ENCODE data around the gene KLHL41. TPM values are rescaled to one million over a fixed set of nuclear protein-coding genes. Genes with fewer than 3 reads are reported as not detected.

The KLHL41 gene
- total and polyA plus RNA-seq, 10 of the 15 experiments (the other 5 are each of a cell fraction or from before 2014, with no cell fraction given), result 0.03 to 0.38 (median 0.10) TPM; not detected in 3

DNA sequence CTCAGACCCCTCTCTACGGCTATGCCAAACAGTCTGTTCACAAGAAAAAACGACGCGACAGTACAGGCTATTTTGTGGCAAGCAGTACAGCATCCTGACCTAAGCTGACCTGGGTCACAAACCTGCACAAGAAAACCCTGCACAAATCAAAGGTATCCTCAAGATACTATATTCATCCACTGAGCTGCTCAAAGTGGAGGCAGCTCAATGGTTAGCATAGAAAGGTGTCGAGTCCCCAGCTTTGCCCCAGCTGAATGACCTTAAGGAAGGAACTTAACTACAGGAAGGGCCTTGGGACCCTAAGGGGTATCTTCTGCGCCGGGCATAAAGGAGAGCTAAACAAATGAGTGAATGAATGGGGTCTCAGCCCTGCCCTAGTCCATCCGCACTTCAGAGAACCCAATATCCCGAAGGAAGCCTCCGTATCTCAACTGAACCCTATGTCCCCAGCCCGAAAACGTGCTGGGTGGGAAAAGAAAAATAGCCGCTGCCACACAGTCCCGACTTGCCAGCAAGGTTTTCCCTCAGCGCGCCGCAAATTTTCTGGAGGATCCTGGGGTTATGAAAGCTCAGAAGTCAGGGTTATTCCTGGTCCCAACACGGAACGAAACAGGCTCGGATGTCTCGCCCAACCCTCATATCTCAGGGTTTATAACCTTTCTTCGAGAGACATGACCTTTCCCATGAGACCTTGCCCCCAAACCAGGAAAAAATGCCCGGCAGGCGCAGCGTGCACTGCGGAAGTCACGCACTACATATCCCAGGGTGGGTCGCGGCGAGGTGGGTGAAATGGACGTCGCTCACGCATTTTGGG lies 63.9 kb downstream of the KLHL41 start, which contains the start of gene FASTKD1 (continued):
- TF ChIP-seq, protein P1, sequence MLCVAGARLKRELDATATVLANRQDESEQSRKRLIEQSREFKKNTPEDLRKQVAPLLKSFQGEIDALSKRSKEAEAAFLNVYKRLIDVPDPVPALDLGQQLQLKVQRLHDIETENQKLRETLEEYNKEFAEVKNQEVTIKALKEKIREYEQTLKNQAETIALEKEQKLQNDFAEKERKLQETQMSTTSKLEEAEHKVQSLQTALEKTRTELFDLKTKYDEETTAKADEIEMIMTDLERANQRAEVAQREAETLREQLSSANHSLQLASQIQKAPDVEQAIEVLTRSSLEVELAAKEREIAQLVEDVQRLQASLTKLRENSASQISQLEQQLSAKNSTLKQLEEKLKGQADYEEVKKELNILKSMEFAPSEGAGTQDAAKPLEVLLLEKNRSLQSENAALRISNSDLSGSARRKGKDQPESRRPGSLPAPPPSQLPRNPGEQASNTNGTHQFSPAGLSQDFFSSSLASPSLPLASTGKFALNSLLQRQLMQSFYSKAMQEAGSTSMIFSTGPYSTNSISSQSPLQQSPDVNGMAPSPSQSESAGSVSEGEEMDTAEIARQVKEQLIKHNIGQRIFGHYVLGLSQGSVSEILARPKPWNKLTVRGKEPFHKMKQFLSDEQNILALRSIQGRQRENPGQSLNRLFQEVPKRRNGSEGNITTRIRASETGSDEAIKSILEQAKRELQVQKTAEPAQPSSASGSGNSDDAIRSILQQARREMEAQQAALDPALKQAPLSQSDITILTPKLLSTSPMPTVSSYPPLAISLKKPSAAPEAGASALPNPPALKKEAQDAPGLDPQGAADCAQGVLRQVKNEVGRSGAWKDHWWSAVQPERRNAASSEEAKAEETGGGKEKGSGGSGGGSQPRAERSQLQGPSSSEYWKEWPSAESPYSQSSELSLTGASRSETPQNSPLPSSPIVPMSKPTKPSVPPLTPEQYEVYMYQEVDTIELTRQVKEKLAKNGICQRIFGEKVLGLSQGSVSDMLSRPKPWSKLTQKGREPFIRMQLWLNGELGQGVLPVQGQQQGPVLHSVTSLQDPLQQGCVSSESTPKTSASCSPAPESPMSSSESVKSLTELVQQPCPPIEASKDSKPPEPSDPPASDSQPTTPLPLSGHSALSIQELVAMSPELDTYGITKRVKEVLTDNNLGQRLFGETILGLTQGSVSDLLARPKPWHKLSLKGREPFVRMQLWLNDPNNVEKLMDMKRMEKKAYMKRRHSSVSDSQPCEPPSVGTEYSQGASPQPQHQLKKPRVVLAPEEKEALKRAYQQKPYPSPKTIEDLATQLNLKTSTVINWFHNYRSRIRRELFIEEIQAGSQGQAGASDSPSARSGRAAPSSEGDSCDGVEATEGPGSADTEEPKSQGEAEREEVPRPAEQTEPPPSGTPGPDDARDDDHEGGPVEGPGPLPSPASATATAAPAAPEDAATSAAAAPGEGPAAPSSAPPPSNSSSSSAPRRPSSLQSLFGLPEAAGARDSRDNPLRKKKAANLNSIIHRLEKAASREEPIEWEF (IDR thresholded peaks at IDR 0.05; ENCODE audit: insufficient replicate concordance, low read depth, low read length), result no peak
- TF ChIP-seq GATAD2B (conservative IDR thresholded peaks at IDR 0.05; ENCODE audit: low read depth) (no peak), HDAC2 (IDR thresholded peaks at IDR 0.05) (no peak), MYB (IDR thresholded peaks at IDR 0.05; ENCODE audit: borderline replicate concordance, low read depth, low read length) (no peak), BRCA1 (IDR thresholded peaks at IDR 0.05; ENCODE audit: low read depth, low read length) (no peak), TCF7 (IDR thresholded peaks at IDR 0.05; ENCODE audit: borderline replicate concordance) (no peak), ZBTB11 (CRISPR knock-in tag; IDR thresholded peaks at IDR 0.05) (no peak), EED (IDR thresholded peaks at IDR 0.05; ENCODE audit: low read depth) (no peak; the same call in 1 of the 2 replicates), TBL1XR1 (IDR thresholded peaks at IDR 0.05; ENCODE audit: low read depth, low read length) (no peak), STAT3 (IDR thresholded peaks at IDR 0.05; ENCODE audit: low read depth, low read length) (no peak), SMC3 (IDR thresholded peaks at IDR 0.05; ENCODE audit: borderline replicate concordance, low read length) (no peak), TARDBP (IDR thresholded peaks at IDR 0.05; ENCODE audit: borderline replicate concordance) (peak; percentile 93), POLR2A (IDR thresholded peaks at IDR 0.05; ENCODE audit: low read depth, low read length) (peak; percentile 46; the same call in 1 of the 2 replicates), PKNOX1 (IDR thresholded peaks at IDR 0.05) (peak; percentile 87)
- TF ChIP-seq, protein P2, sequence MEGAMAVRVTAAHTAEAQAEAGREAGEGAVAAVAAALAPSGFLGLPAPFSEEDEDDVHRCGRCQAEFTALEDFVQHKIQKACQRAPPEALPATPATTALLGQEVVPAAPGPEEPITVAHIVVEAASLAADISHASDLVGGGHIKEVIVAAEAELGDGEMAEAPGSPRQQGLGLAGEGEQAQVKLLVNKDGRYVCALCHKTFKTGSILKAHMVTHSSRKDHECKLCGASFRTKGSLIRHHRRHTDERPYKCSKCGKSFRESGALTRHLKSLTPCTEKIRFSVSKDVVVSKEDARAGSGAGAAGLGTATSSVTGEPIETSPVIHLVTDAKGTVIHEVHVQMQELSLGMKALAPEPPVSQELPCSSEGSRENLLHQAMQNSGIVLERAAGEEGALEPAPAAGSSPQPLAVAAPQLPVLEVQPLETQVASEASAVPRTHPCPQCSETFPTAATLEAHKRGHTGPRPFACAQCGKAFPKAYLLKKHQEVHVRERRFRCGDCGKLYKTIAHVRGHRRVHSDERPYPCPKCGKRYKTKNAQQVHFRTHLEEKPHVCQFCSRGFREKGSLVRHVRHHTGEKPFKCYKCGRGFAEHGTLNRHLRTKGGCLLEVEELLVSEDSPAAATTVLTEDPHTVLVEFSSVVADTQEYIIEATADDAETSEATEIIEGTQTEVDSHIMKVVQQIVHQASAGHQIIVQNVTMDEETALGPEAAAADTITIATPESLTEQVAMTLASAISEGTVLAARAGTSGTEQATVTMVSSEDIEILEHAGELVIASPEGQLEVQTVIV (IDR thresholded peaks at IDR 0.05; ENCODE audit: borderline replicate concordance, partially characterized antibody), result no peak

Data from GM12878 (cell line).